GM06990 (cell line): ENCODE results near the gene MYNN.

Source experiments
- DNase-seq: peaks from one replicate; pipeline ENCODE4 v3.0.0-alpha.2; 2011; ENCODE audit not compliant: insufficient read length; ENCODE audit errors: extremely low read depth
- H3K27me3 ChIP-seq: replicated peaks from 2 replicates; pipeline ENCODE4 v1.6.0; 2011; ENCODE audit warnings: low read length; ENCODE audit not compliant: control insufficient read depth, insufficient read depth
- H3K36me3 ChIP-seq: 2 replicates; pipeline ENCODE4 v1.5.1; 2011; ENCODE audit warnings: low read length; ENCODE audit not compliant: control insufficient read depth, insufficient read depth
- H3K4me3 ChIP-seq: replicated peaks from 2 replicates; pipeline ENCODE4 v1.5.1; 2011; ENCODE audit warnings: low read depth, mild to moderate bottlenecking, control low read depth, low read length
- CTCF ChIP-seq: IDR thresholded peaks from 2 replicates; pipeline ENCODE4 v1.5.1; 2011; ENCODE audit warnings: low read length, control low read depth, mild to moderate bottlenecking, inconsistent platforms; ENCODE audit not compliant: insufficient read depth, poor library complexity, severe bottlenecking

The MYNN gene

GRCh38 chr3:169760479-169760878, 12.7 kb upstream of the MYNN start:
- DNase-seq, result no peak
- no peak overlapping the region for H3K4me3 ChIP-seq
- no peaks in the 10 kb centered on the region for H3K36me3 ChIP-seq
- no peak for TF ChIP-seq CTCF
- no peaks in the 10 kb centered on the region for H3K27me3 ChIP-seq

- no peak for TF ChIP-seq CTCF
- Histone ChIP-seq H3K36me3 (no peaks in the 10 kb centered on the region), H3K27me3 (no peaks in the 10 kb centered on the region), H3K4me3 (peak overlapping the region; percentile 73)
- DNase-seq, result peak; percentile 82
Measured at GRCh38 chr3:169764312-169764881, 8.8 kb upstream of the MYNN start.

DNA sequence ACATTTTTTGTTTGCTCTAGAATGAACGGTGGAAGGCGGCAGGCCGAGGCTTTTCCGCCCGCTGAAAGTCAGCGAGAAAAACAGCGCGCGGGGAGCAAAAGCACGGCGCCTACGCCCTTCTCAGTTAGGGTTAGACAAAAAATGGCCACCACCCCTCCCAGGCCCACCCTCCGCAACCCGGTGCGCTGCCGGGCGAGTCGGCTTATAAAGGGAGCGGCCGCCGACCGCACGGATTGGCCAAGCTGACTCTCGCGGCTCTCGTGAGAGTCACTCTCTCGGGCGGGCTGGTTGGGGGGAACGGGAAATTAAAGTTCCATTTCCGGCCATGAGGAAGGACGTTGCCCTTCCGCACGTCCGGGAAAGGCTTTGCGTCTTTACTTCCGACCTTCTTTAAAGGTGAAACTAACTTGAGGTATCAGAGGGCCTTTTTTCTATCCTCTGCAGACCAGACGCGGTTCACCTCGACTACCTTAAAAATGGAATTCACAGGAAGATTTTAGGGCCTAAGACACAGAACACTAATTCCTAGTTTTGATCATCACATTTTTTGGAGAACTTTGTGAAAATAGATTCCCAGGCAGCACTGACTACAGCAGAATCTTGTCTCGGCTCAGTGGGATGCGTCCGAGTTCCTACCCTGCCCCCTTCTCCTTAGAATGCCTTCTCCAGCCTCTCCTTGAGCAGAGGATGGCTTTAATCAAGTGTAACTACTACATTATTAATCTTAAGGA, 8.1 kb upstream of the MYNN start, which contains the start of gene TERC:
Gene TERC, minus strand, starts transcription at position 179 of the 731 bp plus-strand sequence.
- Histone ChIP-seq H3K4me3 (peak within 1 kb of the TSS; percentile 73), H3K36me3 (no peaks in the 10 kb centered on the region), H3K27me3 (no peaks in the 10 kb centered on the region)
- peak; percentile 86 for DNase-seq
- no peak for TF ChIP-seq CTCF

DNA sequence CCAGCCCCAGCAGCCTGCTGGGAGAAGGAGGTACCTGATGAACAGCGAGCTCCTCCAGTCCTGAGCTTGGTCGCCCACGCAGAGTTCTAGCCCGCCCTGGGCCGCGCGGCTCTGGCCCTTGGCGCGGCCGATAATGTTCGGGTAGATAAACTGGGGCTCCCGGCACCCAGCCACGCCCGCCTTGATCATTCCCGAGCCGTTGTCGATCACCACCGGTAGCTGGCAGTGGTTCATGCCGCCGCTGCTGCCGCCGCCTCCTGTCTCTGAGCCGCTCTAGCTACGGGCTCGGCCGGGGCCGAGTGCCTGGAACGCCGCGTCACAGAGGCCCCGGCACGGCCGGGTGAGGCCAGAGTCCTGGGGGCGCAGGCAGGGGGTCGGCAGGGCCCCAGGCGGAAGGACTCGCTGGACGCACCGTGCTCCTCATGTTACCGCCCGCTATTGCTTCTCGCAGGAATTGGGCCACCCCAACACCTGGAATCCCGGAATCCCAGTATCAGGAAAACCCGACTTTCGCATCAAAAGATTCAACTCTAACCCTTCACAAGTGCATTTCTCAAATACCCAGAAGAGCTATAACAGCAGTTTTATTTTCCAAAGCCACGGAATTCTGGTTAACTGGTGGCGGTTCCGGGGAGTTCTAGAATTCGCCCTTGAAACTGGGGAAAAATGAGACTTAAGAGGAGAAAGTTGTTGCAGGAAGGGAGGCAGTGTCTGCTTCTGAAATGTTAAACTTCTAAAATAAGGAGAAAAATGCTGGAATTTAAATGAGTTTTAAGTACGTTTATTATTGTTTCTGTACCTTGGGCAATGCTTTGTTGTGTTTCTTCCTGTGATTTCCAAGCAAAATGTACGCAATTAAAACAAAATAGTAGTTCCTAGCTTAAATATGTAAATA, 3.7 kb upstream of the MYNN start, which contains the start of gene ACTRT3:
Gene ACTRT3, minus strand, starts transcription at position 275 of the 895 bp plus-strand sequence. Its CDS starts 41 bp downstream, at position 234.
- Histone ChIP-seq H3K4me3 (peak within 1 kb of the TSS; percentile 75), H3K27me3 (no peaks in the 10 kb centered on the region), H3K36me3 (no peaks in the 10 kb centered on the region)
- DNase-seq, result peak; percentile 83
- TF ChIP-seq CTCF, result peak; percentile 26

DNA sequence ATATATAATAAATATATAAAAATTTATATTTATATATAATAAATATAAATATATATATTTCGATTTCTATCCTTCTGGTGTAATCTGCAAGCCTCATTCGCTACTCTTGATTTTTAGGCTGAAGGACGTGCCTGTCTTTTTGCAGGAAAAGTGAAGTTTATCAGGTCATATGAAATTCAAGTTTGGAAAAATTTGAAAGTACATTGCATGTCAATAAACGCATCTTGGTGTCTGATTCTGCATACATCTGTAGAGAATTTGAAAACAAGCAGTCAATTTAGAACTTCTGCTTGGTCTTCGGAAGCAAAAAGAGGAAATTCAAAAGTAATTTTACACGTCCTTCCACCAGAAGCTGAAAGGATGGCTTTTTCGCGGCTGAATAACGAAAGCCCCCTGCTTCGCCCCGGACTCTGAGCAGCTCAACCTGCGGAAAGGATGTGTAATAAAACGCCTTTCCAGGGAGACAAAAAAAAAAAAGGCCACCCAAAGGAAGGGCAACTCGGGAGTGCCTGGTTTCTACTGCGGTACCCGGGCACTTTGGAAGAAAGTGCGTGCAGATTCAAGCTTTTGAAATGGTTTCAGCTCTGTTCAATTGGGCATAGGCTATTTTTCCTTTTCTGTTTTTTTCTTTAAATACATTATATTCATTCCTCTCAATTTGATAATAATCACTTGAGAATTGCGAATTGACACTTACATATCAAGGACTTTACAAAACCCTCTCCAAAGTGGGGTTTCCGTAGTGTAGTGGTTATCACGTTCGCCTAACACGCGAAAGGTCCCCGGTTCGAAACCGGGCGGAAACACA, 1.5 kb upstream of the MYNN start:
- peak; percentile 67 for DNase-seq
- peak overlapping the region; percentile 78 for H3K4me3 ChIP-seq
- H3K27me3 ChIP-seq, result no peaks in the 10 kb centered on the region
- TF ChIP-seq CTCF, result no peak
- H3K36me3 ChIP-seq, result peaks cover 1% of the 10 kb centered on the region; the same call in 1 of the 2 replicates
